LoVo (cell line): Measurements from ENCODE around the gene LGALS9.
"Not testable (repeated sequence)": the region's sequence is repeated elsewhere in the genome, so short reads cannot be mapped to it uniquely, and the experiment has no call there.

Source experiments
- DNase-seq: peaks from one replicate; pipeline ENCODE4 v3.0.0-alpha.2; 2016; ENCODE audit warnings: low spot score

LGALS9 gene

GRCh38 chr17:27631411-27631760 is 398 bp downstream of the LGALS9 start:
- peak; percentile 5 for DNase-seq

GRCh38 chr17:27631897-27632725 is 1.1 kb downstream of the LGALS9 start:
- no peak for DNase-seq

- DNase-seq, result not testable (repeated sequence)
These were observed 1.8 kb downstream of the LGALS9 start for GRCh38 chr17:27632766-27633165.

- DNase-seq, result no peak
These were observed 2.5 kb downstream of the LGALS9 start for GRCh38 chr17:27633312-27634025.

GRCh38 chr17:27634026-27634335 is 3.0 kb downstream of the LGALS9 start:
- no peak for DNase-seq

- no peak for DNase-seq
These were observed 3.8 kb downstream of the LGALS9 start for GRCh38 chr17:27634776-27635175.

GRCh38 chr17:27635275-27635823 is 4.4 kb downstream of the LGALS9 start:
- DNase-seq, result no peak

- DNase-seq, result not testable (repeated sequence)
These were observed 5.1 kb downstream of the LGALS9 start for GRCh38 chr17:27636005-27636520.

- DNase-seq, result not testable (repeated sequence)
These were observed 6.8 kb downstream of the LGALS9 start for GRCh38 chr17:27637818-27638217.

GRCh38 chr17:27638415-27638914 is 7.5 kb downstream of the LGALS9 start:
- DNase-seq, result not testable (repeated sequence)

- DNase-seq, result no peak
These were observed 9.8 kb downstream of the LGALS9 start for GRCh38 chr17:27640790-27641189.

- no peak for DNase-seq
These were observed 13.6 kb downstream of the LGALS9 start for GRCh38 chr17:27644586-27644985.

- not testable (repeated sequence) for DNase-seq
These were observed 14.6 kb downstream of the LGALS9 start for GRCh38 chr17:27645621-27646020.

- DNase-seq, result no peak
These were observed 15.2 kb downstream of the LGALS9 start for GRCh38 chr17:27646232-27646631.

GRCh38 chr17:27647765-27648164 is 16.8 kb downstream of the LGALS9 start:
- DNase-seq, result no peak

GRCh38 chr17:27649111-27649571 is 18.2 kb downstream of the LGALS9 start:
- not testable (repeated sequence) for DNase-seq

- DNase-seq, result no peak
These were observed 18.9 kb downstream of the LGALS9 start for GRCh38 chr17:27649929-27650328.

GRCh38 chr17:27650836-27651235 is 19.8 kb downstream of the LGALS9 start:
- DNase-seq, result no peak

- peak; percentile 6 for DNase-seq
These were observed 20.7 kb downstream of the LGALS9 start for GRCh38 chr17:27651411-27652345.

- not testable (repeated sequence) for DNase-seq
These were observed 22.5 kb downstream of the LGALS9 start for GRCh38 chr17:27653449-27653971.

- DNase-seq, result no peak
These were observed 23.1 kb downstream of the LGALS9 start for GRCh38 chr17:27654136-27654535.
